HG03439 (cell line): ENCODE results near the gene HP1BP3.
A peak's percentile ranks its signal among the peaks of the same experiment; 100 is the strongest.

Experiments
- ATAC-seq: cut with Tn5 transposase; IDR thresholded peaks from one replicate; pipeline ENCODE4 v1.9.1; 2021; ENCODE audit warnings: mild to moderate bottlenecking, moderate library complexity; ENCODE audit not compliant: unreplicated experiment

Gene HP1BP3

DNA sequence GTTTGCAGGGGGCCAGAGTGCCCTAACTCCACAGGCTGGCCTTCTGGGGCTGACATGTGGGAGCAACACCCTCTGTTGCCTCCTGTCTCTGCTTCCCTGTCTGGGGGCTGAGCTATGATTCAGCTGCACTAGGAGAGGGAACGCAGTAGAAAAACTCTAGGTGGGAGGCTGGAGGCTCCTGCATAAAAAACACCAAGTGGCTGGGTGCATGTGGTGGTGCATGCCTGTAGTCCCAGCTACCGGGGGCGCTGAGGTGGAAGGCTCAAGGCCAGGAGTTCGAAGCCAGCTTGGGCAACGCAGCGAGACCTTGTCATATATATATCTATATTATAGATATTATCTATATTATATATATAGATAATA lies 74.9 kb downstream of the HP1BP3 start:
- no peak for ATAC-seq

- ATAC-seq, result no peak
Measured at GRCh38 chr1:20711285-20712214, 75.6 kb downstream of the HP1BP3 start.

DNA sequence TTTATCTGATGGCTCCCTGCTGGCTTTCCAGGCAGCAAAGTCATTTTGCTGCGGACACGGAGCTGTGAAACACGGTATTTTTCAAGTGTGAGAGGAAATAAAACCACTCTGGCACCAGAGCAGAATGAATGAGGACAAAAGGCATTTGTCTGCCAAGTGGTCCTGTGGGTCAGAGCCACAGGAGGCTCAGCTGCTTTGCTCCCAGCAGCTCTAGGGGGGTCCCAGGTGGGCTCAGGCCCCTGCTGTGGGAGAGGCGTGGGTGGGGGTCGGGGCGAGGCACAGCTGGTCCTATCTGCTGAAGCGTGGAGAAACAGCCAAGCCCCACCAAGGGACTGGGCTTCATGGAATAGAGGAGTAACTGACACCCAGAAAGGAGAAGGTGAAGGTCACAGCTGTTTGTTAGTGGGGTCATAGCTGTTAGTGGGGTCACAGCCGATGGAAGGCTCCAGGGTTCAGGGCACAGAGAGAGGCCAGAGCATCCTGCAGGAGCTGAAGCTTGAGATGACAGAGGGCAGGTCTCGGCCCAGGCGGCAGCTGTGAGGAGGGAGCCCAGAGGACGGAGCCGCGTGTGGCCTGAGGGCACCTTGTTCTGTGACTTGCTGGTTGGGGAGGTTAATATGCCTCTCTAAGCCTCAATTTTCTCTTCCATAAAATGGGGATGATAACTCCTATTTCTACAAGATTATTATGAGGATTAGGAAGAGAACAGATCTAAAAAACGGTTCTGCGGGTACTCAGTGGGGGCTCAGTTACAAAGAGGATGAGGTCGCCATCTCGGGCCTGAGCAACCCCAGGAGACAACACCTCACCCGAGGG lies 76.4 kb downstream of the HP1BP3 start:
- ATAC-seq, result no peak

DNA sequence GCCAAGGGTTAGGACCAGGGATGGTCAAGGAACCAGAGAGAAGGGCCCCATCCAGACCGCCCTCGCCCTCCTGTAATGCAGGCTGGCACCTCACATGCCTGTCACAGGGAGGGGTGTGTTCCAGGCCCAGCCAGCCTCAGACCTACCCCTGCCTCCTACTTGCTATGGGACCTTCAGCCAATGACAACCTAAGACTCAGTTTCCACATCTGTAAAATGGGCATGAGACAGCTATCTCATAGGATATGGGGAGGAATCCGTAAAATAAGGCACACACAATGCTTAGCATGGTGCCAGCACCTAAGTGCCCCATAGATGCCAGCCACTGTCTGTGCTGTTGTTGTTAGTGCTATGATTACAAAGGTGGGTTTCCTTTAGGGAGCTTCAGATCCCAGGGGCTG lies 77.2 kb downstream of the HP1BP3 start:
- no peak for ATAC-seq

DNA sequence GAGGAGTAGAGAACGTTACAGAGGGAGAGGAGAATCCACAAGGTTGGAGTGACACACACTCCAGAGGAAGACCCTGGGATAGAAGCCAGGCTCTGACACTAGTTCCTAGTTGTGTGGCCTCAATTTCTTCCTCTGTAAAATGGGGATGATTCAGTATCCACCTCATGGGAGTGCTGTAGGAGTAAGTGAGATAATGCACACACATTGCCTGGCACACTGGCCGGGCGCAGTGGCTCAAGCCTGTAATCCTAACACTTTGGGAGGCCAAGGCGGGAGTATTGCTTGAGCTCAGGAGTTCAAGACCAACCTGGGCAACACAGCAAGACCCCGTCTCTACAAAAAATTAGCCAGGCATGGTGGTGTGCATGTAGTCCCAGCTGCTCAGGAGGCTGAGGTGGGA lies 78.2 kb downstream of the HP1BP3 start:
- no peak for ATAC-seq

GRCh38 chr1:20708057-20708456 lies 79.0 kb downstream of the HP1BP3 start:
- ATAC-seq, result no peak

DNA sequence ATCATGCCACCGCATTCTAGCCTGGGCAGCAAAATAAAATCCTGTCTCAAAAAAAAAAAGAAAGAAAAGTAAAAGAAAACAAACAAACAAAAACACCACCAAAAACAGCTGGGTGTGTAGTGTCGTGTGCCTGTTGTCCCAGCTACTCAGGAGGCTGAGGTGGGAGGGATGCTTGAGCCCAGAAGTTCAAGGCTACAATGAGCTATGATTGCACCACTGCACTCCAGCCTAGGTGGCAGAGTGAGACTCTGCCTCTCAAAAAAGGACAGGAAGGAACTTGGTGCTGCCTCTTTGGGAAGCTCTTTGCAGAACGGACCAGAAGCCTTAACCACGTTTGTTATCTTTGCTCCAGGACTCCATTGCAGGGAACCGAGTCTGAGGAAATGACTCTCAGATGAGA lies 80.3 kb downstream of the HP1BP3 start:
- ATAC-seq, result no peak

- ATAC-seq, result no peak
Measured at GRCh38 chr1:20705203-20705755, 81.8 kb downstream of the HP1BP3 start.

DNA sequence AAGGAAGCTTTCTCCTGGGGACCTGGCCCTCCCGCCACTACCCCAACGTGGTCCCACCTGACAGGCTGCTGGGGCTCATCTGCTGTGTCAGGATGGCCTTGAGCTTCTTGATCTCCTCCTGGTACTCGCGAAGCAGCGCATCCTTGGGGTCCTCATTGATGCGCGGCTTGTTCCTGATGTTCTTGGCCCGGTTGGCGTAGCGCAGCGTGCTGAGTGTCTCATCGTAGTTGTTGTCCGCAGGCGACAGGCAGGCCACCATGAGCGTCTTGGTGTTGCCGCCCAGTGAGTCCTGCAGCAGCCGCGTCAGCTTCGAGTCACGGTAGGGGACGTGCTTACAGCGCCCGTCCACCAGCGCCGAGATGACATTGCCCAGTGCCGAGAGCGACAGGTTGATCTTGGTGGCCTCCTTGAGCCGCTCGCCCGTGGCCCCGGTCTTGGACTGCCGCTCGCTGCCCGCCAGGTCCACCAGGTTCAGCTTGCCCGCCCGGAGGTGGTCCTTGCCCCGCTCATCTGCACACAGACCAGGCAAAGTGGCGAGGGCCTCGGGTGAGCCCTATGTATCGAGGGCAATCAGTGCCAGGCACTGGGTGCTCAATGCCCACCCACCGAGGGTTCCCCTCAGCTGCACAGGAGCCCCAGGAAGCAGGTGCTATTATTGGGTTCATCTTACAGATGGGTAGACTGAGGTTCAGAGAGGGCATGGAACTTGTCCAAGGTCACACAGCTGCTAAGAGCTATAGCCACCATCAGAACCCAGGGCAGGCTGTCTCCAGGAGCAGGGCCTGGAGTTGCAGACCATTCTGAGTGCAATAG lies 82.5 kb downstream of the HP1BP3 start:
- no peak for ATAC-seq

- no peak for ATAC-seq
Measured at GRCh38 chr1:20703124-20703756, 83.9 kb downstream of the HP1BP3 start.

DNA sequence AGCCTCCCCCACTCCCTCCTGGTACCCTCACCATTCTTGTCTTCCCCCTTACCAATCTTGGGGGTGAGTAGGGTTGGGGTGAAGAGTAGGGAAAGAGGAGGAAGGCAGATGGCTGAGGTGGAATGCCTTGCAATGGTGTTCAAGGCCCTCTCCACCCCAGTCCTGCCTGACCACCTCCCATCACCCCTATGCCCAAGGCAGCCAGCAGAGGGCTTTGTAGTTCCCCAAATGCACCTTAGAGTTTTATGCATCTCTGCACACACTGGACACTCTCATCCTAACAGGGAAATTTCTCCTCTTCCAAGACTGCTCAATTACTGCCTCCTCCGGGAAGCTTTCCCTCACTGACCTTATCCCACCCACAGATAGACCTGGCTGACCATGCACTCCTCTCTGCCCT lies 84.7 kb downstream of the HP1BP3 start:
- ATAC-seq, result no peak

GRCh38 chr1:20701847-20702246 lies 85.3 kb downstream of the HP1BP3 start:
- no peak for ATAC-seq

GRCh38 chr1:20701446-20701845 lies 85.7 kb downstream of the HP1BP3 start:
- no peak for ATAC-seq

DNA sequence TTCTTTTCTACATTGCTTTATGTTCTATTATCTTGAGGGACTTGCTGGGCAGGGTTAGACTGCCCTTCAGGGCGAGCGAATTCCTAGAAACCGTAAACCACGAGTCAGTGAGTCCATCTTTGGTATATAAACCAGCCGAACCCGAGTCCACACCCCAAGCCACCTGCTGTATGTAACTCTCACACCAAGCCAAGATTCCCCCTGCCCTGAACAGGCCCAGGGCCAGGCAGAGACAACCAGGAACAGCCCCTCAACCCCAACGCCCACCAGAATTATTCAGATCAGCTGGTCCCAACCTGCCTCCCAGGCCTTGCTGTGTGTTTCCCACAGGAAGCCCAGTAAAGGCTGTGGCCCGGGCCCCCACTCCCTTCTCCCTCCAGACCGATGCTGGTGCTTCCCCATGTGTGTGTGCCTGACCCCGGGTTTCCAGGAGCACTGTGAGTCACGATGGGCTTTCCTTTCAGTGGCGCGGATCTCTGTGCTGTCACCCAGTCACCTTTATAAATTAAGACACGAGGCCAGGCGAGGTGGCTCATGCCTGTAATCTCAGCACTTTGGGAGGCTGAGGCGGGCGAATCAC lies 86.4 kb downstream of the HP1BP3 start:
- ATAC-seq, result no peak

DNA sequence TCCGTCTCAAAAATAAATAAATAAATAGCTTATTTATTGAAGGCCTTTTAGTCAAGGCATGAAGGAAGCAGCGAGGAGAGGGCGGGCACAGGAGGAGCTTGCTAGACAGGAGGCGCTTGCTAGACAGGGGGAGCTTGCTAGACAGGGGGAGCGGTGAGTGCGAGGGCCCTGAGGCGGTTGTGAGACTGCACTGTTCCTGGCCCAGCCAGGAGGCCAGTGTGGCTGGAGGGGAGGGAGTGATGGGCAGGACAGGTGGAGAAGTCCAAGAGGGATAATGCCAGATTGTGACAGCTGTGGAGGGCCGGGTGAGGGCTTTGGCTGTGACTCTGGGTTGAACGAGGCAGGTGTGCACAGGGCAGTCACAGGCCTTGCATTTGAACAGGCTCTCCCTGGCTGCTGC lies 87.5 kb downstream of the HP1BP3 start:
- no peak for ATAC-seq

- no peak for ATAC-seq
Measured at GRCh38 chr1:20698195-20698910, 88.8 kb downstream of the HP1BP3 start.

GRCh38 chr1:20697563-20697962 lies 89.5 kb downstream of the HP1BP3 start:
- no peak for ATAC-seq

DNA sequence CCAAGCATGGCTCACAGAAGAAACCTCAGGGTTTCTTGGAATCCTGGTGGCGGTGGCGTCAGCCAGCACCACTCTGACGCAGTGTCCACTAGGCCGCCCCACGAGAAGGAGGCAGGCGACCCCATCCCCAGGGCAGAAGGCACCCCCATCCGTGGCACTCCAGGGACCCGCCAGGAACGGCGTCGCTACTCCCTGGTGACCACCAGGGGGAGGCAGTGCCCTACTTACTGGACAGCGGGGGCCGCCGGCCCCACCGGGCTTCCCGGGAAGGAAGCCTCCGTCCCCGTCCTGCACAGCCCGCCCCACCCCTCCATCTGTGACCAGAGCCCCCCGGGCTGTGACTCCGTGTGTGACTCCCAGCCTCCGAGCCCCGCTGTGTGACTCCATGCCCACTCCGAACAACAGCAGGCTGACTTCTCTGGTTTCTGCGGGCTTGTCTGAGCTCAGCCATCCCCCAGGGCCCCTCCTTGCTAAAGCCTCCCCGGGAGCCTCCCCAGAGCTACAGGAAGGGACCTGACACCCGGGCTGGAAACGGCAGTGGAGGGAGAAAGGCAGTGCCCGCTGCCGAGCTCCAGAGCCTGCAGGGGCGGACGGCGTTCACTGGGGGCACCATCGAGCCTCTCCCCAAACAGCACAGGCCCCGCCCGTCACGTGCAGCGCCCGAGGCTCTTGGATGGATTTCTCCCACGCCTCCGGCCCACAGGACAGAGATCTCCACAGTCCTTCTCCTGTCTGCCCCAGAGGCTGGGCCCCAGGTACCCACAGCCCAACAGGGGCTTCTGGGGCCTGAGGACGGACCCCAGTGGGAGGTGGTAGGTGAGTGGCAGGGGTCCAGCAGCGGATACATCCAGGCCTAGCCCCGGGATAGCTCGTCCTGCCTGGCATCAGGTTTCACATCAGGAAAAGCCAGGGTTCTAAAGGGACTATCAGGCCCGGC lies 90.4 kb downstream of the HP1BP3 start:
- peak; percentile 64 for ATAC-seq
